Measurements from ENCODE around the gene HDAC7. TPM values are rescaled to one million over a fixed set of nuclear protein-coding genes. Genes with fewer than 3 reads are reported as not detected.

The HDAC7 gene
- total and polyA plus RNA-seq, 2 of the 13 experiments (the other 11 are each of a cell fraction or from before 2014, with no cell fraction given) = 4.6 to 10.8 TPM

DNA sequence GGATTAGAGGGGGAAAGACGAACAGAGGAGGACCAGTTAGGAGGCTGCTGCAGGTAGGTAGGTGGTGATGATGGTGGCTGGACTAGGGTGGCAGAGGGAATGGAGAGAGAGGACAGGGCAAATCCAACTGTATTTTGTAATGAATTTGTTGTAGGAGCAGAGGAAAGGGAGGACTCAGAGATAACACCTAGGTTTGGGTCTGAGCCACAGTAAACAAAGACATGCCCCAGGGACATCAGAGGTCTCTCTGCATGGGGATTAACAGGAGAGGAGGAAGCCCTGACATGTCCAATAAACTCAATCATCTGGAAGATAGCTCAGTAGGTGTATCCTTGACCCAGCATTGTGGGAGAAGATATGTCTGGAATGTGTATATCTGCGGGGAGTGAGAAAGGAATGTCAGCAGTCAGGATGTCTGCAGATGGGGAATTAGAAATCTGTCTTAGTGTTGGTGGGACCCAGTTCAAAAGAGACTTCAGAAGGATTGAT lies 51.3 kb downstream of the HDAC7 start:
- no peak overlapping the region for H3K27ac ChIP-seq (ENCODE audit: extremely low read length, insufficient read depth, low read length)
- POLR2A ChIA-PET = no interaction called here
- no peak for TF ChIP-seq ZNF17 (CRISPR knock-in tag; IDR thresholded peaks at IDR 0.05)
- TF ChIP-seq FOXP1 (IDR thresholded peaks at IDR 0.05) = no peak
- TF ChIP-seq FOXP1 (CRISPR knock-in tag; IDR thresholded peaks at IDR 0.05) = 0 out of 2 replicates have a peak, but pooled peaks have one; percentile 22
- TF ChIP-seq RARA (CRISPR knock-in tag; IDR thresholded peaks at IDR 0.05) = peak; percentile 34; the same call in 1 of the 2 replicates
- TF ChIP-seq ZNF263 (CRISPR knock-in tag; IDR thresholded peaks at IDR 0.05) = peak; percentile 84
- TF ChIP-seq U2AF2 (IDR thresholded peaks at IDR 0.05; ENCODE audit: low read depth, low read length) = no peak
- TF ChIP-seq FOXA3 (CRISPR knock-in tag; IDR thresholded peaks at IDR 0.05) = peak; percentile 71
- 0 out of 2 replicates have a peak, but pooled peaks have one; percentile 28 for TF ChIP-seq PHF21A (CRISPR knock-in tag; IDR thresholded peaks at IDR 0.05)
- no peak for TF ChIP-seq KLF16 (CRISPR knock-in tag; IDR thresholded peaks at IDR 0.05)
- TF ChIP-seq JUND (CRISPR knock-in tag; IDR thresholded peaks at IDR 0.05) = no peak
- peak; percentile 93 for TF ChIP-seq TEAD3 (CRISPR knock-in tag; optimal IDR thresholded peaks at IDR 0.05; ENCODE audit: borderline replicate concordance)
- TF ChIP-seq ZNF883 (CRISPR knock-in tag; IDR thresholded peaks at IDR 0.05; ENCODE audit: not compliant biosample characterization) = no peak
- no peak for TF ChIP-seq ZSCAN25 (CRISPR knock-in tag; IDR thresholded peaks at IDR 0.05)
- TF ChIP-seq HMG20B (CRISPR knock-in tag; conservative IDR thresholded peaks at IDR 0.05) = 0 out of 2 replicates have a peak, but pooled peaks have one; percentile 16
- TF ChIP-seq, protein P1, sequence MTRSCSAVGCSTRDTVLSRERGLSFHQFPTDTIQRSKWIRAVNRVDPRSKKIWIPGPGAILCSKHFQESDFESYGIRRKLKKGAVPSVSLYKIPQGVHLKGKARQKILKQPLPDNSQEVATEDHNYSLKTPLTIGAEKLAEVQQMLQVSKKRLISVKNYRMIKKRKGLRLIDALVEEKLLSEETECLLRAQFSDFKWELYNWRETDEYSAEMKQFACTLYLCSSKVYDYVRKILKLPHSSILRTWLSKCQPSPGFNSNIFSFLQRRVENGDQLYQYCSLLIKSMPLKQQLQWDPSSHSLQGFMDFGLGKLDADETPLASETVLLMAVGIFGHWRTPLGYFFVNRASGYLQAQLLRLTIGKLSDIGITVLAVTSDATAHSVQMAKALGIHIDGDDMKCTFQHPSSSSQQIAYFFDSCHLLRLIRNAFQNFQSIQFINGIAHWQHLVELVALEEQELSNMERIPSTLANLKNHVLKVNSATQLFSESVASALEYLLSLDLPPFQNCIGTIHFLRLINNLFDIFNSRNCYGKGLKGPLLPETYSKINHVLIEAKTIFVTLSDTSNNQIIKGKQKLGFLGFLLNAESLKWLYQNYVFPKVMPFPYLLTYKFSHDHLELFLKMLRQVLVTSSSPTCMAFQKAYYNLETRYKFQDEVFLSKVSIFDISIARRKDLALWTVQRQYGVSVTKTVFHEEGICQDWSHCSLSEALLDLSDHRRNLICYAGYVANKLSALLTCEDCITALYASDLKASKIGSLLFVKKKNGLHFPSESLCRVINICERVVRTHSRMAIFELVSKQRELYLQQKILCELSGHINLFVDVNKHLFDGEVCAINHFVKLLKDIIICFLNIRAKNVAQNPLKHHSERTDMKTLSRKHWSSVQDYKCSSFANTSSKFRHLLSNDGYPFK (CRISPR knock-in tag; IDR thresholded peaks at IDR 0.05; ENCODE audit: borderline replicate concordance) = no peak
- TF ChIP-seq, protein P2, sequence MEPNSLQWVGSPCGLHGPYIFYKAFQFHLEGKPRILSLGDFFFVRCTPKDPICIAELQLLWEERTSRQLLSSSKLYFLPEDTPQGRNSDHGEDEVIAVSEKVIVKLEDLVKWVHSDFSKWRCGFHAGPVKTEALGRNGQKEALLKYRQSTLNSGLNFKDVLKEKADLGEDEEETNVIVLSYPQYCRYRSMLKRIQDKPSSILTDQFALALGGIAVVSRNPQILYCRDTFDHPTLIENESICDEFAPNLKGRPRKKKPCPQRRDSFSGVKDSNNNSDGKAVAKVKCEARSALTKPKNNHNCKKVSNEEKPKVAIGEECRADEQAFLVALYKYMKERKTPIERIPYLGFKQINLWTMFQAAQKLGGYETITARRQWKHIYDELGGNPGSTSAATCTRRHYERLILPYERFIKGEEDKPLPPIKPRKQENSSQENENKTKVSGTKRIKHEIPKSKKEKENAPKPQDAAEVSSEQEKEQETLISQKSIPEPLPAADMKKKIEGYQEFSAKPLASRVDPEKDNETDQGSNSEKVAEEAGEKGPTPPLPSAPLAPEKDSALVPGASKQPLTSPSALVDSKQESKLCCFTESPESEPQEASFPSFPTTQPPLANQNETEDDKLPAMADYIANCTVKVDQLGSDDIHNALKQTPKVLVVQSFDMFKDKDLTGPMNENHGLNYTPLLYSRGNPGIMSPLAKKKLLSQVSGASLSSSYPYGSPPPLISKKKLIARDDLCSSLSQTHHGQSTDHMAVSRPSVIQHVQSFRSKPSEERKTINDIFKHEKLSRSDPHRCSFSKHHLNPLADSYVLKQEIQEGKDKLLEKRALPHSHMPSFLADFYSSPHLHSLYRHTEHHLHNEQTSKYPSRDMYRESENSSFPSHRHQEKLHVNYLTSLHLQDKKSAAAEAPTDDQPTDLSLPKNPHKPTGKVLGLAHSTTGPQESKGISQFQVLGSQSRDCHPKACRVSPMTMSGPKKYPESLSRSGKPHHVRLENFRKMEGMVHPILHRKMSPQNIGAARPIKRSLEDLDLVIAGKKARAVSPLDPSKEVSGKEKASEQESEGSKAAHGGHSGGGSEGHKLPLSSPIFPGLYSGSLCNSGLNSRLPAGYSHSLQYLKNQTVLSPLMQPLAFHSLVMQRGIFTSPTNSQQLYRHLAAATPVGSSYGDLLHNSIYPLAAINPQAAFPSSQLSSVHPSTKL (CRISPR knock-in tag; IDR thresholded peaks at IDR 0.05) = peak; percentile 18; the same call in 1 of the 2 replicates
- TF ChIP-seq HES4 (CRISPR knock-in tag; IDR thresholded peaks at IDR 0.05; ENCODE audit: borderline replicate concordance) = no peak
- no peak for TF ChIP-seq MED13 (CRISPR knock-in tag; IDR thresholded peaks at IDR 0.05)
- no peak for TF ChIP-seq CREM (IDR thresholded peaks at IDR 0.05)
- no peak for TF ChIP-seq CREM (CRISPR knock-in tag; IDR thresholded peaks at IDR 0.05)
- peak; percentile 53; the same call in 1 of the 2 replicates for TF ChIP-seq PITX1 (CRISPR knock-in tag; IDR thresholded peaks at IDR 0.05)
- TF ChIP-seq RXRB (CRISPR knock-in tag; IDR thresholded peaks at IDR 0.05; ENCODE audit: borderline replicate concordance) = no peak

More for the DNA sequence above, 51.3 kb downstream of the HDAC7 start:
- in situ Hi-C loops (cut with HindIII; ENCODE audit: extremely low pct_ligation_motif_present, low pct_unique_long_range_greater_than_20kb) (no loop called here), intact Hi-C loops (cut with micrococcal nuclease; ENCODE audit: unreplicated experiment) (no loop called here)
- Histone ChIP-seq H3K4me2 (ENCODE audit: low read depth, low read length) (no peak overlapping the region), H3K36me3 (replicated peaks in 1 of 2; ENCODE audit: control insufficient read depth in 1 of 2, insufficient read depth in 2 of 2, low read length in 2 of 2) (no peaks in the 10 kb centered on the region), H4K20me1 (ENCODE audit: insufficient read depth, low read length) (no peaks in the 10 kb centered on the region), H3K4me1 (ENCODE audit: insufficient read depth, low read length) (peaks cover 43% of the 10 kb centered on the region), H3K4me3 (replicated peaks in 1 of 3; ENCODE audit: insufficient read depth in 1 of 3, low read depth in 2 of 3, low read length in 3 of 3) (no peak overlapping the region), H2AFZ (ENCODE audit: low read length) (no peak overlapping the region), H3K79me2 (ENCODE audit: insufficient read depth, low read length) (no peaks in the 10 kb centered on the region), H3K27me3 (ENCODE audit: control insufficient read depth in 1 of 2, insufficient read depth in 2 of 2, low read length in 2 of 2) (peaks cover 4 to 20% of the 10 kb centered on the region in 2 experiments; a peak in 4 of 5 replicates), H3K9ac (ENCODE audit: insufficient read depth, low read depth, low read length) (no peak overlapping the region), H3K9me3 (ENCODE audit: low read length) (no peaks in the 10 kb centered on the region)
- FAIRE-seq = peak; percentile 70
- ATAC-seq = peak; percentile 39
- no TSS peak for BruUV-seq (replicated peaks)
- CTCF ChIA-PET (ENCODE audit: low intra/inter-chr PET ratio, low total read pairs) = interaction anchor here (1.7 kb wide), 1 partner anchor 26 kb away, joined by 16 read pairs; no protein-coding TSS in a partner anchor
- peak; percentile 86 for DNase-seq (ENCODE audit: low spot score)
- 7% methylated on average over 2 of the region's 2 CpGs for WGBS (ENCODE audit: low lambda C conversion rate)

All from HepG2 (cell line).